ENCODE data around the gene ANTXR1. TPM values are rescaled to one million over a fixed set of nuclear protein-coding genes. Genes with fewer than 3 reads are reported as not detected.

The ANTXR1 gene
- total RNA-seq, 1 experiment from 2014 or later, result 37.3 TPM

DNA sequence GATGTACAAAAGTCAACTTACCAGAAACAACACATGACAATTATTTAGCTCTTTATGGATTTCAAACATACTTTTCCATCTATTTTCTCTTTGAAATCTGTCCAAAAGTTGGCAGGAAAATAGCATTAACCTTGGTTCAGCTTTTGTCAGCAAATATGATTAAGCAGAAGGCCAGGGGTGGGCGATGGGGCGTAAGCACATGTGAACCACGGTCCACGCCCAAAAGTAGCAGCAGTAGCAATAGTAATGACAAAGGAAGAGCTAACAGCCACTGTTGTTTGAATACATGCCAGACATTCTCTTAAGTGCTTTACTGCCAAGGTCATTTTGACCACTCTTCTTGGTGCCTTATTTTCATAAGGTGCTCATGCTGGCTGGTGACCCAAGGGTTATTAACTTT is 73.5 kb downstream of the ANTXR1 start:
- H2AK5ac ChIP-seq (ENCODE audit: insufficient read length, low read length), result no peak overlapping the region
- no peak overlapping the region for H2BK120ac ChIP-seq (ENCODE audit: low read depth, low read length, poor library complexity, severe bottlenecking)
- no peak overlapping the region for H3K9ac ChIP-seq (ENCODE audit: extremely low read depth, insufficient read length, low read length)
- no peak overlapping the region for H2BK20ac ChIP-seq (ENCODE audit: low read depth, low read length, poor library complexity, severe bottlenecking)
- Mint-ChIP-seq H3K4me1 (peaks cover 4% of the 10 kb centered on the region in 2 experiments; a peak in 2 of 4 replicates), H3K36me3 (ENCODE audit: insufficient read depth in 1 of 3, low read depth in 3 of 3) (peaks cover 9 to 20% (median 12%) of the 10 kb centered on the region in 3 experiments; a peak in 6 of 7 replicates), H3K27me3 (ENCODE audit: low read depth) (no peaks in the 10 kb centered on the region), H3K27ac (no peak overlapping the region), H3K4me3 (no peak overlapping the region), H3K9me3 (no peaks in the 10 kb centered on the region)
- no peaks in the 10 kb centered on the region for H3K79me1 ChIP-seq (ENCODE audit: insufficient read depth, low read depth, low read length, poor library complexity, severe bottlenecking)
- H2BK15ac ChIP-seq (ENCODE audit: low read depth, low read length), result no peak overlapping the region
- H3K18ac ChIP-seq (ENCODE audit: insufficient read length, low read depth, low read length), result no peak overlapping the region
- WGBS (ENCODE audit: extremely low coverage, insufficient read length, low lambda C conversion rate), result no CpG with 5 or more reads among the region's 4 CpGs
- TF ChIP-seq, protein P1, sequence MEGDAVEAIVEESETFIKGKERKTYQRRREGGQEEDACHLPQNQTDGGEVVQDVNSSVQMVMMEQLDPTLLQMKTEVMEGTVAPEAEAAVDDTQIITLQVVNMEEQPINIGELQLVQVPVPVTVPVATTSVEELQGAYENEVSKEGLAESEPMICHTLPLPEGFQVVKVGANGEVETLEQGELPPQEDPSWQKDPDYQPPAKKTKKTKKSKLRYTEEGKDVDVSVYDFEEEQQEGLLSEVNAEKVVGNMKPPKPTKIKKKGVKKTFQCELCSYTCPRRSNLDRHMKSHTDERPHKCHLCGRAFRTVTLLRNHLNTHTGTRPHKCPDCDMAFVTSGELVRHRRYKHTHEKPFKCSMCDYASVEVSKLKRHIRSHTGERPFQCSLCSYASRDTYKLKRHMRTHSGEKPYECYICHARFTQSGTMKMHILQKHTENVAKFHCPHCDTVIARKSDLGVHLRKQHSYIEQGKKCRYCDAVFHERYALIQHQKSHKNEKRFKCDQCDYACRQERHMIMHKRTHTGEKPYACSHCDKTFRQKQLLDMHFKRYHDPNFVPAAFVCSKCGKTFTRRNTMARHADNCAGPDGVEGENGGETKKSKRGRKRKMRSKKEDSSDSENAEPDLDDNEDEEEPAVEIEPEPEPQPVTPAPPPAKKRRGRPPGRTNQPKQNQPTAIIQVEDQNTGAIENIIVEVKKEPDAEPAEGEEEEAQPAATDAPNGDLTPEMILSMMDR (conservative IDR thresholded peaks at IDR 0.05), result no peak
- no peak overlapping the region for H3K23ac ChIP-seq (ENCODE audit: insufficient read length, low read depth, low read length)
- no peak overlapping the region for H3K4me2 ChIP-seq (ENCODE audit: insufficient read depth, insufficient read length, low read length)
- no peaks in the 10 kb centered on the region; the same call in 1 of the 2 replicates for H3K27me3 ChIP-seq (ENCODE audit: insufficient read depth, low read length)
- DNase-seq, result no peak
- H3K27ac ChIP-seq (ENCODE audit: insufficient read length, low read depth, low read length), result no peak overlapping the region
- no peak overlapping the region for H3K4ac ChIP-seq (ENCODE audit: low read depth, low read length)
- no peaks in the 10 kb centered on the region for H4K20me1 ChIP-seq (ENCODE audit: control insufficient read depth, insufficient read depth, insufficient read length)
- H2BK5ac ChIP-seq (ENCODE audit: insufficient read length, low read length), result no peak overlapping the region
- H3K9me3 ChIP-seq (ENCODE audit: control insufficient read depth, low read depth, low read length), result no peaks in the 10 kb centered on the region
- H3K56ac ChIP-seq (ENCODE audit: insufficient read length, low read depth, low read length), result no peak overlapping the region
- H3K79me2 ChIP-seq (ENCODE audit: insufficient read depth, low read length), result no peaks in the 10 kb centered on the region
- H3K23me2 ChIP-seq (ENCODE audit: insufficient read length, low read depth, low read length, poor library complexity, severe bottlenecking), result no peaks in the 10 kb centered on the region
- H2BK12ac ChIP-seq (ENCODE audit: insufficient read length, low read depth, low read length), result no peak overlapping the region
- no peaks in the 10 kb centered on the region for H3K4me1 ChIP-seq (ENCODE audit: insufficient read depth, low read length)
- no peak overlapping the region for H4K91ac ChIP-seq (ENCODE audit: insufficient read length, low read depth, low read length)
- H4K8ac ChIP-seq (replicated peaks; ENCODE audit: insufficient read length, low read depth, low read length), result no peak overlapping the region
- H4K5ac ChIP-seq (ENCODE audit: insufficient read length, low read depth, low read length), result no peak overlapping the region
- H2AFZ ChIP-seq (ENCODE audit: low read length), result no peak overlapping the region
- no peak overlapping the region for H3T11ph ChIP-seq (ENCODE audit: low read length)
- no peak overlapping the region for H3K14ac ChIP-seq (ENCODE audit: insufficient read depth, low read length)
